Measurements from ENCODE around the gene SLITRK5. TPM values are rescaled to one million over a fixed set of nuclear protein-coding genes. Genes with fewer than 3 reads are reported as not detected.

Gene SLITRK5
- total and polyA plus RNA-seq, 4 donors, result under 0.01 TPM; not detected in 1

DNA sequence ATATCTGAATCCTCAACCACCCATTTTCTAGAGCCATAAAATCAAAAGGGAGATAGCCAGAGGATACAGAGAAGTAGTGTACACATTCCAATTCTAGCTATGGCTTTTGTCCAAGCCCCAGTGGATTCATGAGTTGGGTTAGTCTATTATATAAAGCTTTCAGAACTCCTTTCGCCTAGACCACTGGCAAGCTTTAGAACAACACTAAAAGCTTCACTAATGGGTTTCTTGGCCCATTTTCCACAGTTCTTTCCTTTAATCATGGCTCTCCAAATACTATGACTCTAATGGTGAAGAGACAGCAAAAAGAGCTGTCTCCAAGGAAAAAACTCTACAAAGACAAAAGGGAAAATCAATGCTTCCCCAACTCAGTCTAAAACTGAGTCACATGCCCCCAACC is 48.2 kb upstream of the SLITRK5 start (continued):
- TF ChIP-seq EGR1 (IDR thresholded peaks at IDR 0.05; ENCODE audit: low read depth in 2 of 2) (no peak), SP1 (IDR thresholded peaks at IDR 0.05) (no peak), NR2F2 (IDR thresholded peaks at IDR 0.05) (no peak), YY1 (IDR thresholded peaks at IDR 0.05) (no peak)

- no peaks in the 10 kb centered on the region for H3K27me3 ChIP-seq (ENCODE audit: control insufficient read depth in 4 of 4, insufficient read depth in 4 of 4, low read length in 3 of 4)
- no peak overlapping the region for H3K4me3 ChIP-seq (ENCODE audit: low read depth in 1 of 3, low read length in 3 of 3)
- H3K9ac ChIP-seq (ENCODE audit: low read depth in 1 of 2, low read length in 2 of 2), result no peak overlapping the region
- no peak for TF ChIP-seq SP1 (IDR thresholded peaks at IDR 0.05)
- no peak for TF ChIP-seq CTCF (IDR thresholded peaks at IDR 0.05; ENCODE audit: low read depth, low read length, missing input control)
- no peak for TF ChIP-seq RXRA (IDR thresholded peaks at IDR 0.05)
- TF ChIP-seq EGR1 (IDR thresholded peaks at IDR 0.05; ENCODE audit: low read depth in 2 of 2), result no peak
- H3K27ac ChIP-seq (ENCODE audit: low read depth in 1 of 2, low read length in 2 of 2), result no peak overlapping the region
- no peak for DNase-seq (ENCODE audit: low spot score)
- no peaks in the 10 kb centered on the region for H3K4me1 ChIP-seq (ENCODE audit: control insufficient read depth in 4 of 4, insufficient read depth in 4 of 4, low read length in 3 of 4)
- 18% methylated on average over 2 of the region's 2 CpGs for WGBS
- no peaks in the 10 kb centered on the region for H3K9me3 ChIP-seq (ENCODE audit: control insufficient read depth in 4 of 4, low read length in 3 of 4)
- H3K36me3 ChIP-seq (ENCODE audit: control insufficient read depth in 4 of 4, insufficient read depth in 3 of 4, low read depth in 1 of 4, low read length in 3 of 4), result no peaks in the 10 kb centered on the region
These were observed 14.9 kb upstream of the SLITRK5 start for GRCh38 chr13:87656306-87656705.

DNA sequence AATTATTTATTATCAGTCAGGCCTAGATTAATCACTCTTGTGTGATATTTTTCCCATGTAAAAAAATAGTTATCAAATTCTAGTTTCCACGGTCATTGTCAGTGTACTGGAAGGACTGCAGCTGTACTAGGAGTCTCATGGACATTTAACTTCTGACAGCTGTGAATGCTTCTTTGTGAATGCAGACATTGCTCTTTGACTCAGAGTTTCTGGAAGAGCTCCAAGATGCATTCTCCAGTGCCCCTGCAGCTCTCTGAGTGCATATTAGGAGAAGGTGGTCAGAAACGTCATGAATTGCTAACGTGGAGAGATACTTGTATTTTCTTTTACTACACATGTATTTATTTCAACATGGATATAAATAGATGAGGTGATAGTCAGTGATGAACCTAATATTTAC is 9.7 kb upstream of the SLITRK5 start:
- Histone ChIP-seq H3K9me3 (ENCODE audit: control insufficient read depth in 4 of 4, low read length in 3 of 4) (no peaks in the 10 kb centered on the region), H3K4me3 (ENCODE audit: low read depth in 1 of 3, low read length in 3 of 3) (no peak overlapping the region), H3K36me3 (ENCODE audit: control insufficient read depth in 4 of 4, insufficient read depth in 3 of 4, low read depth in 1 of 4, low read length in 3 of 4) (no peaks in the 10 kb centered on the region), H3K27ac (ENCODE audit: low read depth in 1 of 2, low read length in 2 of 2) (no peak overlapping the region), H3K4me1 (ENCODE audit: control insufficient read depth in 4 of 4, insufficient read depth in 4 of 4, low read length in 3 of 4) (no peaks in the 10 kb centered on the region), H3K27me3 (ENCODE audit: control insufficient read depth in 4 of 4, insufficient read depth in 4 of 4, low read length in 3 of 4) (no peaks in the 10 kb centered on the region), H3K9ac (ENCODE audit: low read depth in 1 of 2, low read length in 2 of 2) (no peak overlapping the region)
- 45% methylated on average over 3 of the region's 3 CpGs for WGBS
- TF ChIP-seq HNF4A (conservative IDR thresholded peaks at IDR 0.05) (no peak), JUND (IDR thresholded peaks at IDR 0.05) (no peak), YY1 (IDR thresholded peaks at IDR 0.05) (no peak), RAD21 (IDR thresholded peaks at IDR 0.05) (no peak), TAF1 (conservative IDR thresholded peaks at IDR 0.05) (no peak), RXRA (IDR thresholded peaks at IDR 0.05) (no peak), SP1 (IDR thresholded peaks at IDR 0.05) (no peak), EGR1 (IDR thresholded peaks at IDR 0.05; ENCODE audit: low read depth in 2 of 2) (no peak), REST (IDR thresholded peaks at IDR 0.05) (no peak), FOXA1 (IDR thresholded peaks at IDR 0.05) (no peak), GABPA (IDR thresholded peaks at IDR 0.05 in 1 of 2, conservative IDR thresholded peaks at IDR 0.05 in 1 of 2) (no peak), FOXA2 (IDR thresholded peaks at IDR 0.05) (no peak), ATF3 (IDR thresholded peaks at IDR 0.05) (no peak), MAX (IDR thresholded peaks at IDR 0.05) (no peak), CTCF (IDR thresholded peaks at IDR 0.05; ENCODE audit: low read depth, low read length, missing input control) (no peak), HNF4G (IDR thresholded peaks at IDR 0.05) (no peak), NR2F2 (IDR thresholded peaks at IDR 0.05) (no peak)
- TF ChIP-seq, protein P1, sequence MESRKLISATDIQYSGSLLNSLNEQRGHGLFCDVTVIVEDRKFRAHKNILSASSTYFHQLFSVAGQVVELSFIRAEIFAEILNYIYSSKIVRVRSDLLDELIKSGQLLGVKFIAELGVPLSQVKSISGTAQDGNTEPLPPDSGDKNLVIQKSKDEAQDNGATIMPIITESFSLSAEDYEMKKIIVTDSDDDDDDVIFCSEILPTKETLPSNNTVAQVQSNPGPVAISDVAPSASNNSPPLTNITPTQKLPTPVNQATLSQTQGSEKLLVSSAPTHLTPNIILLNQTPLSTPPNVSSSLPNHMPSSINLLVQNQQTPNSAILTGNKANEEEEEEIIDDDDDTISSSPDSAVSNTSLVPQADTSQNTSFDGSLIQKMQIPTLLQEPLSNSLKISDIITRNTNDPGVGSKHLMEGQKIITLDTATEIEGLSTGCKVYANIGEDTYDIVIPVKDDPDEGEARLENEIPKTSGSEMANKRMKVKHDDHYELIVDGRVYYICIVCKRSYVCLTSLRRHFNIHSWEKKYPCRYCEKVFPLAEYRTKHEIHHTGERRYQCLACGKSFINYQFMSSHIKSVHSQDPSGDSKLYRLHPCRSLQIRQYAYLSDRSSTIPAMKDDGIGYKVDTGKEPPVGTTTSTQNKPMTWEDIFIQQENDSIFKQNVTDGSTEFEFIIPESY (IDR thresholded peaks at IDR 0.05), result no peak
- no peak for DNase-seq (ENCODE audit: low spot score)

Measured in liver (tissue), 9 donors.